Endothelial cell of hepatic sinusoid (primary cell): ENCODE measurements around the gene NUCKS1.
"Not testable (repeated sequence)": the region's sequence is repeated elsewhere in the genome, so short reads cannot be mapped to it uniquely, and the experiment has no call there.

Experiments used
- in situ Hi-C: cut with HindIII; loops from 2 replicates; pipeline ENCODE4 v1.10.0; 2017; ENCODE audit warnings: low sequenced_read_pairs

NUCKS1 gene

DNA sequence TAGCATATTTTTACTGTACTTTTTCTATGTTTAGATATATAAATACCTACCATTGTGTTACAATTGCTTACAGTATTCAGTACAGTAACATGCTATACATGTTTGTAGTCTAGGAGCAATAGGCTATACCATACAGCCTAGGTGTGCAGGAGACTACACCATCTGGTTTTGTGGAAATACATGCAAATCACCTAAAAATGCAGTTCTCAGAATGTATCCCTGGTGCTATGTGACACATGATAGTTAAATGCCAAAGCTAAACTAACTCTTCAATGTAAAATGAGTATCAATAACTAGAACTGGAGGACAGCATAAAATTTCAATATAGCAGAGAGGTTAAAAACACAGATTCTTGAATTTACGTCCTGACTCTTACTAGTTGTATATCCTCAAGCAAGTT, 14.8 kb downstream of the NUCKS1 start:
- in situ Hi-C loops = no loop called here

DNA sequence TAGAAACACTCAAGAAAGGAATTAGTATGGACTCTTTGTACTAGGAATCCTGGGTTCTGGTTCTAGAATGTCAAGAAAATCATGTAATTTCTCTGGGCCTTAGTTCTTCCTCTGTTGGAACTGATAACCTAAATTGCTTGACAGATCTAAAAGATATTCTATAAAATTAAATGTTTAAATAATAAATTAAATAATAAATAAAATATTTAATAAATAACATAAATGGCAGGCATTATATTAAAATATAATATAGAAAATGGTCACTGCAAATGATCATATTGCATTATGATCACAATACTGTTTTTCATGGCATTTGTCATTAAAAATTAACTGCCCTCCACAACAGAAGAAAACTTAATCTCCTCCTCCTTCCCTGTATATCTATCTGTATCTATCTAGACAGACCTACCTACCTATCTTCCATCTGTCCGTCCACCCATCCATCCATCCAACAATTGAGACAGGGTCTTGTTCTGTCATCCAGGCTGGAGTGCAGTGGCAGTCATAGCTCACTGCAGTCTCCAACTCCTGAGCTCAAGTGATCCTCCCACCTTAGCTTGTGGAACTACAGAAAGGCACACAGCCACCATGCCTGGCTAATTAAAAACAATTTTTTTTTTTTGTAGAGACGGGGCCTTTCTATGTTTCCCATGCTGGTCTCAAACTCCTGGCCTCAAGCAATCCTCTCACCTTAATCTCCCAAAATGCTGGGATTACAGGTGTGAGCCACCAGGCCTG, 16.4 kb downstream of the NUCKS1 start:
- in situ Hi-C loops = no loop called here

GRCh38 chr1:205729945-205730610, 19.9 kb downstream of the NUCKS1 start:
- in situ Hi-C loops = no loop called here

DNA sequence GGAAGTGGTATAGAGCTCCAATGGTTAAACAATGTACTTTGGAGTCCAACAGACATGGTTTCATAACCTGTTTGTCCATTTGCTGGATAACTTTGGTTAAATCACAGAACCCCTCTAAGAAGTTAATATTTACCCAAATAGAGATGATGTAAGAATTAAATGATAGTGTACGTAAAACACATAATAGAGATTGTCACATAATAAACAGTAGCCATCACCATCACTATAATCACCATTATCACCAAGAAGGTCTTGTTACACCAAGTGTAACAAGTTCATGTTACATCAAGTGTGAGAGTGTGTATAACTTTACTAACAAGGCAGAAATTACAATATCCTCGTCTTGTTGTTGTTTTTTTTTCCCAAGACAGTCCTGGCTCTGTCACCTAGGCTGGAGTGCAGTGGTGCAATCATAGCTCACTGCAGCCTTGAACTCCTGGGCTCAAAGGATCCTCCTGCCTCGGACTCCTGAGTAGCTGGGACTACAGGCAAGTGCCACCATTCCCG, 23.3 kb downstream of the NUCKS1 start:
- in situ Hi-C loops = no loop called here

GRCh38 chr1:205725514-205725913, 24.5 kb downstream of the NUCKS1 start:
- in situ Hi-C loops = no loop called here

GRCh38 chr1:205720740-205721139, 29.2 kb downstream of the NUCKS1 start:
- in situ Hi-C loops = not testable (repeated sequence)

- in situ Hi-C loops = no loop called here
These were observed 30.2 kb downstream of the NUCKS1 start for GRCh38 chr1:205719762-205720161.

- in situ Hi-C loops = no loop called here
These were observed 31.0 kb downstream of the NUCKS1 start for GRCh38 chr1:205719015-205719414.

DNA sequence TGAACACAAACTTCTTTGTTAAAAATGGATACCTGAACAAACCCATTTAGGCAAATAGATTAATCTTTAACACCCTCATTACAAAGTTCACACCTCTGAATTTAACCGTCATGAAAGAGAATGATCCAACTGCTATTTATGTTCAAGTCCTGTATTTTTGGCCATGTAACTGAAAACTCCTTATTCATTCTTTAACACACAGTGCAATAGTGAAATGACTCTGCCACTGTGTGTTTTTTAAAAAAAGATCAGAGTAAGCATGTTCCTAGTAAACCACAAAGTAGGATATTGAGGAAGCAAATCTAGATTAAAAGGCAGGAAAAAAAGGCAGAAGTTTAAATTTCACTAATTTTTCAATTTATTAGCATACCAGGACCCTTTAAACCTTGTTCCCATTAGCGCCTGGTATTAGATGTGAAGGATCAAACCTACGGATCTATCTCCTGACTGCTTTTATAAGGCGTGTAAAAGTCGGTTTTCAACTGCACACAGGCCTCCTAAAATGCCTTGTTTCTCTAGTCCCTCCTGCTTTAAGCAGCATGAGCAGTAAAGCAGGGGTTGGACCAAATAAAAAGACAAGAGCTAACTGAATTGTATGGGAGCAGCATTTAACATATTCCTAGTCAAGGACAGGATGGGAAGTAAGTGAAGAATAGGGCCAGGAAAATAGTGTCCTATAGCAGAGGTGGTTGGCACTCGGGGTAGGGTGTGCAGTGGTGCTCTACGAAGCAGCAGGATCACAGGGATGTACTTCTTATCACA, 33.4 kb downstream of the NUCKS1 start:
- in situ Hi-C loops = no loop called here

DNA sequence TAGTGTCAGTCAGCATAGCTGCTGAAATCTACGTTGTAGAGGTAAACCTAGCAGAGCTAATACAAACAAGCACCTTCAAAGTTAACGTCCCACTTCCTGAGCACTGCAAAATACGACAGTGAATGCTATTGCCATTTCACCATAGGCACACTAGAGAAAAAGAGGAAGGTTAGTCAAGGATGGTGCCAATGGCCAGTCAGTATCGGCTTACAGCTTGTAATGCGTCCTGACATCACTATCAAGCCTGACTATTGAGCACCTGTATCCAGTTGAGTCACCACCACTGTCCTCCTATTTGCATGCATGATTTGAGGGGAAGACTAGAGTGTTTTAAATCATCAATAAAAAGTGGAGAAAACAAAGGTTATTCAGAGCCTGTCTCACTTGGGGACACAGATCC, 34.4 kb downstream of the NUCKS1 start:
- in situ Hi-C loops = no loop called here

DNA sequence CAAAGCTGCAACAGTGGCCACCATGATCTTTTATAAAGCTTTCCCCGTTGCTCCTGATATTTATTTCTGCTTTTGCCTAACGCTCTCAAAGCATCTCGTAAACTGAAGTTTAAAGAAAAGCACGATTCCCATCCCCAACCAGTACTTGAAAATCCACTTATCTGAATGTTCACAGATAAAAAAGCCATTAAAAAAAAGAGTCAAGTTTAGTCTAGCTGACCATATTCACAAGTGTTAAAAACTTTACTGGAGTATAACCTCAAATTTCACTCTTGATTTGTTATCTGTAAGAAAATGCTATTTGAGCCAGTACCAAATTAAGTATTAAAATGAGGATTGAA, 35.1 kb downstream of the NUCKS1 start:
- in situ Hi-C loops = loop anchor here (5.0 kb wide), 2 partner anchors 53 to 128 kb away; no protein-coding TSS in a partner anchor

- in situ Hi-C loops = loop anchor here (5.0 kb wide), 2 partner anchors 52 to 127 kb away; no protein-coding TSS in a partner anchor
These were observed 35.6 kb downstream of the NUCKS1 start for GRCh38 chr1:205714190-205714905.

DNA sequence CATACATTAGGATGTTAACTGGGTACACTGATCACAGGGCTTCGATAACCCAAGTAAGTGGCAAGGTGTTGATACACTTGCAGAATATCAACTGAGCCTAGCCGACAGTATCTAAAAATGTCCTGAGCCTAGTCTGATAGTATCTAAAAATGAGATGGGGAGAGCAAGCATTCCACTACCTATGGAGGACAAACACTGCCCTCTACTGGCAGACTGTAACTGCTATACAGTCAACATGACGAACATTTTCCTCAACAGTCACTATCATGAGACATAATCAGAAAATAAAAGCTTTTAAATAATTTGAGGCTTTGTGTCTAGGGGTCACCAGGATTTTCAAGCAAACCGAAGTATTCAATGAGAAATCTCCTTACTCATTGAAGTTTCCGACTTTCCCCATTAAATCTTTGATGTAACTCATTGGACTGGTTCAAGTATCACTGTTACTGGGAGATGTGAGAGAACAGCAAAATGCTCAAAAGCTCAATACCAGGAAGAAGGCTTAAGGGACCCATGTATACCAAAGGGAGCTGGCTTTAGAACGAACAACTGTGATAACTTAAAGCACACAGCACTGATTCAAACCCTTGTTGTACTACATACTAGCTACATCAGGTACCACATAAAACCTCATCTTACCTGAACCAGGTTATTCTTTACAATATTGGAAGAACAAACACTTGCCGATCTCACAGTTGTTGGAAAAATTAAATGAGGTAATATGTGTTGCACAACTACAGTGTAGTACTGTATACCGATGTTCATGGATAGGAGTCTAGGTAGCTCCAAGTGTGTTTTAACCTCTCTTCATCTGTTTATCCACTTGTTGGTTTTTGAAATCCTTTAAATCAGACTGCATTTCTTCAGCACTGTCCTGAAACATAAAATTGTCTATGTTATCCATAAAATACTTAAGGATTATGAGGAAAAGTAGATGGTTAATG, 38.6 kb downstream of the NUCKS1 start:
- in situ Hi-C loops = loop anchor here (5.0 kb wide), 2 partner anchors 49 to 124 kb away; no protein-coding TSS in a partner anchor

- in situ Hi-C loops = loop anchor here (5.0 kb wide), 2 partner anchors 48 to 123 kb away; no protein-coding TSS in a partner anchor
These were observed 39.5 kb downstream of the NUCKS1 start for GRCh38 chr1:205710201-205711062.

GRCh38 chr1:205709640-205710039, 40.3 kb downstream of the NUCKS1 start:
- in situ Hi-C loops = loop anchor here (5.0 kb wide), 2 partner anchors 47 to 122 kb away; no protein-coding TSS in a partner anchor

DNA sequence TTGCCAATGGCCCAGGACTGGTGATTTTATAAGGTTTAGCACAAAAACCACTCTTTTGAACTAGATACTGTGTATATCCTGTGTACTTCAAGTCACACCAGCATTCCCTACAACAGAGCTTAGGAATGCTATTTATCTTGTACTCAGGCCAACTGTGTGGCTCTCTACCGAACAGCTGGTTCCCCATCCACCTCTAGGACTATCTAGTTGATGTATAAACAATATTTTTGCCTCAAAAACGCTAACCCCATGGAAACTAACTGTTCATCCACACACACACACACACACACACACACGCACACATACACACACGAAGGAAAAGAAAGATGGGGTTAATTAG, 41.0 kb downstream of the NUCKS1 start:
- in situ Hi-C loops = no loop called here

DNA sequence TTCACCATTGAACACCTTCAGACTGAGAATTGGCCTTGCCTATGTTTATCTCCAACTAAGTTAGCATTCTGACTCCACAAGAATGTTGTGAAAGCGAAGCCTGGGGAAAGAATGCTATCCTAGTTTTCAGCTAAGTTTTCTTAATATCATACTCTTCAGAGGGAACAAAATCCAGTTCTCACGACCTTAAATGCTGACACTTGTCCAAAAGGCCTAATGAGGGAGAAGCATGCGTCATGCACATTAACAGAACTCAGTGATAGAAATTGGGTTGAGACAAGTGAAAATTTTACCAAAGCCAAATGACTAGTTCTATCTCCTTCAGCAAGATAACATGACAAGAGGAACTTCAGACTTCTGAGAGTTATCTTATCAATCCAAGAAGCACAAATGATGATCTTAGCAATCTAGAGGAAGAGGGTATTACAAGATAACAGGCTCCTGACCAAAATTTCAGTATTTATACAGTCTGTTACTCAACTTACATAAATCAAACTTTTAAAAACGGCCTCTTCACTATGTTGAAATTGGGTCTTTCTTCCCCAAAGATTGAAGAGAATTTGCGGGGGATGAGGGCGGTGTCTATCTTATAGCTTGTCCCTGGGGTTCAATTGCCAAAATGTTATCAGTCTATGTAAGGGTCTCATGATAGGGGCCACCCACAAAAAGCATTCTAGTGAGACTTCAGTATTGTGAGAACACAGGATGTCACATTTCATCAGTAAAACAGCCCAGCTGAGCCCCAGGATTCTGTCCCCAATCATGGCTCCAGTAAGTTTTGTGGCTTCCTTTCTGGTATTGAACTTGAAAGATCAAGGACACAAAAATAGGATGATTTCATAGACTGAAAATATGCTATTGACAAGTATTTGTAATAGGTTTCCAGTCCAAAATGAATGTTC, 43.1 kb downstream of the NUCKS1 start:
- in situ Hi-C loops = no loop called here

DNA sequence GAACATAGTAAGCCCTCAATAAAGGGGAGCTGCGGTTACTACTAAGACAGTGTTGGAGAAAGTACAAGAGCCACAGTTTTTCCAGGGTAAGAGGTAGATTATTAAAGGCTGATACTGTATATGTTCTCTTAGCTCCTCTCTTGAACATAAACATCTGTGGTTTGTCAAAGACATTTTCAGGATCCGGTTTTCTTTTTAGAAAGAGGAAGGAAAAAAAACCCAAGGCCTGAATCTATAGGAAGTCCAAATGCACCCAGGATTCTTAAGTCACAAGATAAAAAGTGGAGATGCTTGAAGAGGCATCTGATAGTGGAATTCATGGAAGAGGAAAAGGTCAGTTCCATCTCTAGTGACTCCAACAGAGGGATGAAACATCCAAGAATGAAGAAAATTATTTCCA, 45.1 kb downstream of the NUCKS1 start:
- in situ Hi-C loops = no loop called here
